ENCODE results near the gene NOL4L. TPM values are rescaled to one million over a fixed set of nuclear protein-coding genes. Genes with fewer than 3 reads are reported as not detected.

The NOL4L gene
- total RNA-seq, 1 experiment from 2014 or later: 1.4 TPM

GRCh38 chr20:32625996-32626395 is 40.9 kb upstream of the NOL4L start:
- intact Hi-C loops (cut with micrococcal nuclease; ENCODE audit: unreplicated experiment): no loop called here
- no peak overlapping the region for H3K27ac ChIP-seq (ENCODE audit: low read depth, low read length, poor library complexity, severe bottlenecking)
- H3K4me1 ChIP-seq (ENCODE audit: insufficient read depth, low read length, poor library complexity, severe bottlenecking): no peaks in the 10 kb centered on the region
- no TSS peak for BruUV-seq (replicated peaks)
- POLR2A ChIA-PET (ENCODE audit: low non-redundant PET): no interaction called here
- no peak overlapping the region for H3K4me3 ChIP-seq (ENCODE audit: low read depth, low read length, poor library complexity, severe bottlenecking)
- no peaks in the 10 kb centered on the region for H3K9me3 ChIP-seq (ENCODE audit: low read depth, low read length, poor library complexity, severe bottlenecking)
- DNase-seq (ENCODE audit: low spot score): no peak
- TF ChIP-seq, protein P1, sequence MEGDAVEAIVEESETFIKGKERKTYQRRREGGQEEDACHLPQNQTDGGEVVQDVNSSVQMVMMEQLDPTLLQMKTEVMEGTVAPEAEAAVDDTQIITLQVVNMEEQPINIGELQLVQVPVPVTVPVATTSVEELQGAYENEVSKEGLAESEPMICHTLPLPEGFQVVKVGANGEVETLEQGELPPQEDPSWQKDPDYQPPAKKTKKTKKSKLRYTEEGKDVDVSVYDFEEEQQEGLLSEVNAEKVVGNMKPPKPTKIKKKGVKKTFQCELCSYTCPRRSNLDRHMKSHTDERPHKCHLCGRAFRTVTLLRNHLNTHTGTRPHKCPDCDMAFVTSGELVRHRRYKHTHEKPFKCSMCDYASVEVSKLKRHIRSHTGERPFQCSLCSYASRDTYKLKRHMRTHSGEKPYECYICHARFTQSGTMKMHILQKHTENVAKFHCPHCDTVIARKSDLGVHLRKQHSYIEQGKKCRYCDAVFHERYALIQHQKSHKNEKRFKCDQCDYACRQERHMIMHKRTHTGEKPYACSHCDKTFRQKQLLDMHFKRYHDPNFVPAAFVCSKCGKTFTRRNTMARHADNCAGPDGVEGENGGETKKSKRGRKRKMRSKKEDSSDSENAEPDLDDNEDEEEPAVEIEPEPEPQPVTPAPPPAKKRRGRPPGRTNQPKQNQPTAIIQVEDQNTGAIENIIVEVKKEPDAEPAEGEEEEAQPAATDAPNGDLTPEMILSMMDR (conservative IDR thresholded peaks at IDR 0.05; ENCODE audit: low read depth, low read length): no peak
- no peak for TF ChIP-seq EZH2 (IDR thresholded peaks at IDR 0.05; ENCODE audit: borderline replicate concordance, low read depth, low read length, poor library complexity, severe bottlenecking)
- no peaks in the 10 kb centered on the region for H3K27me3 ChIP-seq (replicated peaks; ENCODE audit: insufficient read depth, low read depth, low read length, poor library complexity)
- CTCF ChIA-PET: no interaction called here
- H3K36me3 ChIP-seq (ENCODE audit: insufficient read depth, low read length, poor library complexity, severe bottlenecking): no peaks in the 10 kb centered on the region

DNA sequence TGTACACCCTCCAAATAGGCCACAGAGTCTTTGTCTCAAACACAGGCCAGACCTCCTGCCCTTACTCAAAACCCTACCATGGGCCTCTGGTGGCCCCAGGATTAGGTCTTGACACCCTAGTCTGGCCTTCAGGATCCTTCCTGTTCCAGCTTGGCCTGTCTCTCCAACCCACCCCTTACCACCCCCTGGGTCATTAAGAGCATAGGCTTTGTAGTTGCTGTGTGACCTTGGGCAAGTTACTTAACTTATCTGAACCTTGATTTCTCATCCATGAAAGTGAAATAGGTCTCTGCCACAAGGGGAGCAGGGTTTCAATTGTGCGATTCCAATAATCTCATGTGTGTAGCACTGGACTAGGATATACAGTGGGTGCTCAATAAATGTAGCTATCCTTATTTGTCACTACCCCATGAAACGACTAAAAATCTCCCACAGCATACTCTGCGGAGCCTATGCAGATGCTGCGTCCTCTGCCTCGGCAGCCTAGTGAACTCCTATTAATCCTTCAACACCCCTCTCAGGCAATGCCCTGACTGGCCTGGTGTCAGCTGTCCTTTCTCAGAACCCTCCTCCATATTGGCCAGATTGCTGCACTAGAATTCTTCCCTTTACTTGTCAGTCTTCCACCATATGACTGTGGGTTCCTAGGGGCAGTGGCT is 39.7 kb upstream of the NOL4L start:
- DNase-seq (ENCODE audit: low spot score): no peak
- Histone ChIP-seq H3K36me3 (ENCODE audit: insufficient read depth, low read length, poor library complexity, severe bottlenecking) (no peaks in the 10 kb centered on the region), H3K9me3 (ENCODE audit: low read depth, low read length, poor library complexity, severe bottlenecking) (no peaks in the 10 kb centered on the region), H3K4me3 (ENCODE audit: low read depth, low read length, poor library complexity, severe bottlenecking) (no peak overlapping the region), H3K27ac (ENCODE audit: low read depth, low read length, poor library complexity, severe bottlenecking) (no peak overlapping the region), H3K27me3 (replicated peaks; ENCODE audit: insufficient read depth, low read depth, low read length, poor library complexity) (peaks cover 1% of the 10 kb centered on the region), H3K4me1 (ENCODE audit: insufficient read depth, low read length, poor library complexity, severe bottlenecking) (no peaks in the 10 kb centered on the region)
- POLR2A ChIA-PET (ENCODE audit: low non-redundant PET): no interaction called here
- CTCF ChIA-PET: no interaction called here
- no TSS peak for BruUV-seq (replicated peaks)
- TF ChIP-seq, protein P1 (conservative IDR thresholded peaks at IDR 0.05; ENCODE audit: low read depth, low read length): no peak
- intact Hi-C loops (cut with micrococcal nuclease; ENCODE audit: unreplicated experiment): no loop called here

GRCh38 chr20:32623667-32624157 is 38.6 kb upstream of the NOL4L start:
- no TSS peak for BruUV-seq (replicated peaks)
- TF ChIP-seq, protein P1 (conservative IDR thresholded peaks at IDR 0.05; ENCODE audit: low read depth, low read length): no peak
- no peak for TF ChIP-seq EZH2 (IDR thresholded peaks at IDR 0.05; ENCODE audit: borderline replicate concordance, low read depth, low read length, poor library complexity, severe bottlenecking)
- Histone ChIP-seq H3K9me3 (ENCODE audit: low read depth, low read length, poor library complexity, severe bottlenecking) (no peaks in the 10 kb centered on the region), H3K27ac (ENCODE audit: low read depth, low read length, poor library complexity, severe bottlenecking) (no peak overlapping the region), H3K27me3 (replicated peaks; ENCODE audit: insufficient read depth, low read depth, low read length, poor library complexity) (peaks cover 6% of the 10 kb centered on the region), H3K36me3 (ENCODE audit: insufficient read depth, low read length, poor library complexity, severe bottlenecking) (no peaks in the 10 kb centered on the region), H3K4me3 (ENCODE audit: low read depth, low read length, poor library complexity, severe bottlenecking) (no peak overlapping the region), H3K4me1 (ENCODE audit: insufficient read depth, low read length, poor library complexity, severe bottlenecking) (no peaks in the 10 kb centered on the region)
- CTCF ChIA-PET: no interaction called here
- POLR2A ChIA-PET (ENCODE audit: low non-redundant PET): no interaction called here
- DNase-seq (ENCODE audit: low spot score): no peak
- intact Hi-C loops (cut with micrococcal nuclease; ENCODE audit: unreplicated experiment): no loop called here

All from A673 (cell line).